ES-I3 (cell line): ENCODE results near the gene TIMP3.

ENCODE experiments used
- H3K36me3 ChIP-seq: 2 replicates; pipeline ENCODE4 v1.6.1; 2013; ENCODE audit warnings: mild to moderate bottlenecking, low read length, control low read depth, moderate library complexity; ENCODE audit not compliant: insufficient read depth
- H3K4me1 ChIP-seq: 2 replicates; pipeline ENCODE4 v1.6.1; 2013; ENCODE audit warnings: mild to moderate bottlenecking, control low read depth, low read length; ENCODE audit not compliant: insufficient read depth
- H3K9ac ChIP-seq: 2 replicates; pipeline ENCODE4 v1.6.1; 2013; ENCODE audit warnings: low read depth, mild to moderate bottlenecking, low read length, moderate library complexity
- H3K9me3 ChIP-seq: 2 replicates; pipeline ENCODE4 v1.6.1; 2013; ENCODE audit warnings: mild to moderate bottlenecking, low read length, moderate library complexity; ENCODE audit not compliant: control insufficient read depth, insufficient read depth

TIMP3 gene

GRCh38 chr22:32824531-32825312, 23.2 kb downstream of the TIMP3 start:
- no peaks in the 10 kb centered on the region for H3K36me3 ChIP-seq
- no peak overlapping the region for H3K9ac ChIP-seq
- H3K9me3 ChIP-seq: no peaks in the 10 kb centered on the region

GRCh38 chr22:32826537-32826936, 25.0 kb downstream of the TIMP3 start:
- no peaks in the 10 kb centered on the region for H3K9me3 ChIP-seq
- H3K4me1 ChIP-seq: peaks cover 11% of the 10 kb centered on the region
- H3K9ac ChIP-seq: no peak overlapping the region
- H3K36me3 ChIP-seq: no peaks in the 10 kb centered on the region

More at GRCh38 chr22:32824531-32825312, 23.2 kb downstream of the TIMP3 start:
- peaks cover 3% of the 10 kb centered on the region; the same call in 1 of the 2 replicates for H3K4me1 ChIP-seq

GRCh38 chr22:32827049-32827602, 25.6 kb downstream of the TIMP3 start:
- Histone ChIP-seq H3K9me3 (no peaks in the 10 kb centered on the region), H3K4me1 (peaks cover 11% of the 10 kb centered on the region), H3K36me3 (no peaks in the 10 kb centered on the region), H3K9ac (no peak overlapping the region)

- H3K9me3 ChIP-seq: no peaks in the 10 kb centered on the region
- peaks cover 11% of the 10 kb centered on the region for H3K4me1 ChIP-seq
- H3K9ac ChIP-seq: no peak overlapping the region
- H3K36me3 ChIP-seq: no peaks in the 10 kb centered on the region
Observed at GRCh38 chr22:32828150-32828549, 26.6 kb downstream of the TIMP3 start.

- Histone ChIP-seq H3K9me3 (no peaks in the 10 kb centered on the region), H3K4me1 (peaks cover 11% of the 10 kb centered on the region), H3K9ac (no peak overlapping the region), H3K36me3 (no peaks in the 10 kb centered on the region)
Observed at GRCh38 chr22:32828561-32828960, 27.1 kb downstream of the TIMP3 start.

GRCh38 chr22:32829451-32829851, 27.9 kb downstream of the TIMP3 start:
- Histone ChIP-seq H3K4me1 (peaks cover 11% of the 10 kb centered on the region), H3K9me3 (no peaks in the 10 kb centered on the region), H3K36me3 (no peaks in the 10 kb centered on the region), H3K9ac (no peak overlapping the region)

- Histone ChIP-seq H3K4me1 (peaks cover 11% of the 10 kb centered on the region), H3K36me3 (no peaks in the 10 kb centered on the region), H3K9me3 (no peaks in the 10 kb centered on the region), H3K9ac (no peak overlapping the region)
Observed at GRCh38 chr22:32830473-32830872, 29.0 kb downstream of the TIMP3 start.

- peaks cover 11% of the 10 kb centered on the region for H3K4me1 ChIP-seq
- no peak overlapping the region for H3K9ac ChIP-seq
- no peaks in the 10 kb centered on the region for H3K36me3 ChIP-seq
- no peaks in the 10 kb centered on the region for H3K9me3 ChIP-seq
Observed at GRCh38 chr22:32830957-32831356, 29.5 kb downstream of the TIMP3 start.

GRCh38 chr22:32831584-32831983, 30.1 kb downstream of the TIMP3 start:
- Histone ChIP-seq H3K9ac (no peak overlapping the region), H3K9me3 (no peaks in the 10 kb centered on the region), H3K36me3 (no peaks in the 10 kb centered on the region), H3K4me1 (peaks cover 11% of the 10 kb centered on the region)

GRCh38 chr22:32832174-32832573, 30.7 kb downstream of the TIMP3 start:
- H3K9ac ChIP-seq: no peak overlapping the region
- no peaks in the 10 kb centered on the region for H3K36me3 ChIP-seq
- H3K4me1 ChIP-seq: peaks cover 11% of the 10 kb centered on the region
- no peaks in the 10 kb centered on the region for H3K9me3 ChIP-seq

GRCh38 chr22:32836280-32837123, 35.0 kb downstream of the TIMP3 start:
- no peaks in the 10 kb centered on the region for H3K36me3 ChIP-seq
- H3K9me3 ChIP-seq: no peaks in the 10 kb centered on the region
- no peaks in the 10 kb centered on the region for H3K4me1 ChIP-seq
- no peak overlapping the region for H3K9ac ChIP-seq

- Histone ChIP-seq H3K9me3 (no peaks in the 10 kb centered on the region), H3K9ac (no peak overlapping the region), H3K36me3 (no peaks in the 10 kb centered on the region), H3K4me1 (no peaks in the 10 kb centered on the region)
Observed at GRCh38 chr22:32837142-32837541, 35.6 kb downstream of the TIMP3 start.

- no peaks in the 10 kb centered on the region for H3K36me3 ChIP-seq
- H3K4me1 ChIP-seq: no peaks in the 10 kb centered on the region
- no peak overlapping the region for H3K9ac ChIP-seq
- no peaks in the 10 kb centered on the region for H3K9me3 ChIP-seq
Observed at GRCh38 chr22:32837803-32838202, 36.3 kb downstream of the TIMP3 start.

GRCh38 chr22:32839831-32840584, 38.5 kb downstream of the TIMP3 start:
- Histone ChIP-seq H3K9me3 (no peaks in the 10 kb centered on the region), H3K36me3 (no peaks in the 10 kb centered on the region), H3K4me1 (no peaks in the 10 kb centered on the region), H3K9ac (no peak overlapping the region)
